K562 (cell line): Measurements from ENCODE around the gene BORA. TPM values are rescaled to one million over a fixed set of nuclear protein-coding genes. Genes with fewer than 3 reads are reported as not detected.
A peak's percentile ranks its signal among the peaks of the same experiment; 100 is the strongest.

ENCODE experiments used
- CAMTA2 ChIP-seq: fragments of 250-450 bp; sonication (Bioruptor Pico); conservative IDR thresholded peaks from 2 replicates; pipeline ENCODE4 v1.5.1; 2022
- CCNT2 ChIP-seq: IDR thresholded peaks from 2 replicates; pipeline ENCODE4 v1.6.1; 2011; ENCODE audit warnings: borderline replicate concordance, low read depth, mild to moderate bottlenecking, moderate library complexity, mixed read lengths, low read length; ENCODE audit not compliant: insufficient read length; ENCODE audit errors: extremely low read depth
- CEBPZ ChIP-seq: fragments of 150-350 bp; IDR thresholded peaks from 2 replicates; pipeline ENCODE4 v1.6.1; 2014; ENCODE audit warnings: low read depth, mild to moderate bottlenecking, low read length, borderline replicate concordance
- DACH1 ChIP-seq: fragments of 450-650 bp; IDR thresholded peaks from 2 replicates; pipeline ENCODE4 v1.6.1; 2018; ENCODE audit not compliant: partially characterized antibody
- KDM4B ChIP-seq, 2 experiments: fragments of 450-650 bp in 1 of 2; sonication (generic) in 1 of 2; IDR thresholded peaks; 2 replicates each; pipeline ENCODE4 v1.6.1; 2016 to 2017; ENCODE audit warnings: borderline replicate concordance in 2 of 2, antibody characterized with exemption in 1 of 2, low read depth in 1 of 2, mild to moderate bottlenecking in 1 of 2
- LARP7 ChIP-seq: fragments of 450-650 bp; IDR thresholded peaks from 2 replicates; pipeline ENCODE4 v1.6.1; 2016
- POLR3G ChIP-seq: IDR thresholded peaks from 2 replicates; pipeline ENCODE4 v1.6.1; 2011; ENCODE audit not compliant: insufficient read length, insufficient replicate concordance; ENCODE audit errors: extremely low read depth
- TAF15 ChIP-seq: fragments of 200-400 bp; formaldehyde crosslinking; IDR thresholded peaks from 2 replicates; pipeline ENCODE4 v1.6.1; 2017; ENCODE audit warnings: mild to moderate bottlenecking, low read depth, low read length, moderate library complexity
- ZNF282 ChIP-seq: sonication (generic); formaldehyde crosslinking; IDR thresholded peaks from 2 replicates; pipeline ENCODE4 v1.8.1; 2023; ENCODE audit warnings: missing genetic modification reagents
- polyA plus RNA-seq, 8 experiments: library from polyadenylated mRNA; depleted of rRNA in 4 of 8; stranded (reverse) in 5 of 8; unstranded in 3 of 8; fragments of >200 nt; fragmentation: Nextera tagmentation in 2 of 8; fragmentation: Illumina TruSeq in 1 of 8; extraction: Ambion mirVana in 2 of 8; extraction: Trizol in 1 of 8; gene quantifications; 2 replicates each; pipeline versions ENCODE4 v1.2.1 to v1.2.3, GENCODE V29; 2011 to 2014; ENCODE audit warnings: inconsistent platforms in 1 of 8, missing spikeins in 1 of 8
- total RNA-seq, 7 experiments: library from RNA; depleted of rRNA in 6 of 7; stranded (reverse); fragments of >200 nt in 6 of 7; fragmentation: Illumina TruSeq in 2 of 7; extraction: Trizol in 2 of 7; gene quantifications; 2 replicates each; pipeline versions ENCODE4 v1.2.1 to v1.2.3, GENCODE V29; 2011 to 2021; ENCODE audit warnings: low replicate concordance in 1 of 7
- TF ChIP-seq, protein P1 (sequence below), 3 experiments: fragments of 200-800 bp in 1 of 3; fragments of 250-450 bp in 1 of 3; fragments of 450-650 bp in 1 of 3; sonication (Bioruptor Pico) in 1 of 3; sonication (Bioruptor generic) in 1 of 3; formaldehyde crosslinking in 1 of 3; IDR thresholded peaks; 2 replicates each; pipeline versions ENCODE4 v1.6.1 to v1.8.0; 2016 to 2022; ENCODE audit warnings: mild to moderate bottlenecking in 2 of 3, missing genetic modification characterization in 2 of 3, missing compliant biosample characterization in 1 of 3, moderate library complexity in 1 of 3
- TF ChIP-seq, protein P2 (sequence below): sonication (generic); formaldehyde crosslinking; IDR thresholded peaks from 2 replicates; pipeline ENCODE4 v1.8.1; 2023; ENCODE audit warnings: mild to moderate bottlenecking, missing genetic modification reagents

Gene BORA
- total and polyA plus RNA-seq, 9 of the 15 experiments (the other 6 are each of a cell fraction or from before 2014, with no cell fraction given) = 12.4 to 21.5 (median 18.2) TPM

- TF ChIP-seq CEBPZ (no peak), ZNF282 (no peak), DACH1 (no peak), KDM4B (IDR thresholded peaks at IDR 0.05; ENCODE audit: borderline replicate concordance in 2 of 2, low read depth in 1 of 2) (0 out of 4 replicates have a peak, but pooled peaks of 1 of the 2 experiments have one; percentile 69), LARP7 (no peak), CCNT2 (no peak), TAF15 (no peak), CAMTA2 (no peak), POLR3G (no peak)
- TF ChIP-seq, protein P1, sequence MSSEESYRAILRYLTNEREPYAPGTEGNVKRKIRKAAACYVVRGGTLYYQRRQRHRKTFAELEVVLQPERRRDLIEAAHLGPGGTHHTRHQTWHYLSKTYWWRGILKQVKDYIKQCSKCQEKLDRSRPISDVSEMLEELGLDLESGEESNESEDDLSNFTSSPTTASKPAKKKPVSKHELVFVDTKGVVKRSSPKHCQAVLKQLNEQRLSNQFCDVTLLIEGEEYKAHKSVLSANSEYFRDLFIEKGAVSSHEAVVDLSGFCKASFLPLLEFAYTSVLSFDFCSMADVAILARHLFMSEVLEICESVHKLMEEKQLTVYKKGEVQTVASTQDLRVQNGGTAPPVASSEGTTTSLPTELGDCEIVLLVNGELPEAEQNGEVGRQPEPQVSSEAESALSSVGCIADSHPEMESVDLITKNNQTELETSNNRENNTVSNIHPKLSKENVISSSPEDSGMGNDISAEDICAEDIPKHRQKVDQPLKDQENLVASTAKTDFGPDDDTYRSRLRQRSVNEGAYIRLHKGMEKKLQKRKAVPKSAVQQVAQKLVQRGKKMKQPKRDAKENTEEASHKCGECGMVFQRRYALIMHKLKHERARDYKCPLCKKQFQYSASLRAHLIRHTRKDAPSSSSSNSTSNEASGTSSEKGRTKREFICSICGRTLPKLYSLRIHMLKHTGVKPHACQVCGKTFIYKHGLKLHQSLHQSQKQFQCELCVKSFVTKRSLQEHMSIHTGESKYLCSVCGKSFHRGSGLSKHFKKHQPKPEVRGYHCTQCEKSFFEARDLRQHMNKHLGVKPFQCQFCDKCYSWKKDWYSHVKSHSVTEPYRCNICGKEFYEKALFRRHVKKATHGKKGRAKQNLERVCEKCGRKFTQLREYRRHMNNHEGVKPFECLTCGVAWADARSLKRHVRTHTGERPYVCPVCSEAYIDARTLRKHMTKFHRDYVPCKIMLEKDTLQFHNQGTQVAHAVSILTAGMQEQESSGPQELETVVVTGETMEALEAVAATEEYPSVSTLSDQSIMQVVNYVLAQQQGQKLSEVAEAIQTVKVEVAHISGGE (CRISPR knock-in tag; IDR thresholded peaks at IDR 0.05) = peak; percentile 79 to 97 (median 85); a peak in 5 of 6 replicates
- TF ChIP-seq, protein P2, sequence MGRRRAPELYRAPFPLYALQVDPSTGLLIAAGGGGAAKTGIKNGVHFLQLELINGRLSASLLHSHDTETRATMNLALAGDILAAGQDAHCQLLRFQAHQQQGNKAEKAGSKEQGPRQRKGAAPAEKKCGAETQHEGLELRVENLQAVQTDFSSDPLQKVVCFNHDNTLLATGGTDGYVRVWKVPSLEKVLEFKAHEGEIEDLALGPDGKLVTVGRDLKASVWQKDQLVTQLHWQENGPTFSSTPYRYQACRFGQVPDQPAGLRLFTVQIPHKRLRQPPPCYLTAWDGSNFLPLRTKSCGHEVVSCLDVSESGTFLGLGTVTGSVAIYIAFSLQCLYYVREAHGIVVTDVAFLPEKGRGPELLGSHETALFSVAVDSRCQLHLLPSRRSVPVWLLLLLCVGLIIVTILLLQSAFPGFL (CRISPR knock-in tag) = no peak
Measured at GRCh38 chr13:72781451-72782439, 54.0 kb downstream of the BORA start, which contains the start of the genes DIS3 and PIBF1 (continued).
